GM23248 (cell line): Measurements from ENCODE around the gene MAN1B1. TPM values are rescaled to one million over a fixed set of nuclear protein-coding genes. Genes with fewer than 3 reads are reported as not detected.
A peak's percentile ranks its signal among the peaks of the same experiment; 100 is the strongest.

Experiments used
- DNase-seq: peaks from one replicate; pipeline ENCODE4 v3.0.0-alpha.2; 2015
- H2AFZ ChIP-seq: fragments of 200-600 bp; sonication (generic); 2 replicates; pipeline ENCODE4 v1.6.1; 2016; ENCODE audit warnings: antibody characterized with exemption
- H3F3A ChIP-seq: fragments of 200-600 bp; sonication (generic); 2 replicates; pipeline ENCODE4 v1.6.1; 2016; ENCODE audit warnings: mild to moderate bottlenecking, antibody characterized with exemption, mixed run types; ENCODE audit not compliant: insufficient read depth
- H3K27ac ChIP-seq: fragments of 200-600 bp; sonication (generic); 2 replicates; pipeline ENCODE4 v1.5.1; 2016; ENCODE audit warnings: mild to moderate bottlenecking
- H3K27me3 ChIP-seq: fragments of 200-600 bp; sonication (generic); replicated peaks from 2 replicates; pipeline ENCODE4 v1.6.1; 2016; ENCODE audit warnings: mild to moderate bottlenecking; ENCODE audit not compliant: insufficient read depth
- H3K36me3 ChIP-seq: fragments of 200-600 bp; sonication (generic); 2 replicates; pipeline ENCODE4 v1.6.1; 2016; ENCODE audit warnings: low read depth, mild to moderate bottlenecking
- H3K4me1 ChIP-seq: fragments of 200-600 bp; sonication (generic); 2 replicates; pipeline ENCODE4 v1.6.1; 2016; ENCODE audit warnings: mild to moderate bottlenecking; ENCODE audit not compliant: insufficient read depth
- H3K4me2 ChIP-seq: fragments of 200-600 bp; sonication (generic); one replicate; pipeline ENCODE4 v1.6.1; 2016; ENCODE audit warnings: mild to moderate bottlenecking; ENCODE audit not compliant: unreplicated experiment
- H3K4me3 ChIP-seq: fragments of 200-600 bp; sonication (generic); 2 replicates; pipeline ENCODE4 v1.5.1; 2016; ENCODE audit warnings: mild to moderate bottlenecking
- H3K79me2 ChIP-seq: fragments of 200-600 bp; sonication (generic); 2 replicates; pipeline ENCODE4 v1.6.1; 2016; ENCODE audit warnings: mild to moderate bottlenecking; ENCODE audit not compliant: insufficient read depth
- H3K9ac ChIP-seq: fragments of 200-600 bp; sonication (generic); 2 replicates; pipeline ENCODE4 v1.6.1; 2016; ENCODE audit warnings: mild to moderate bottlenecking
- H3K9me2 ChIP-seq: fragments of 200-600 bp; sonication (generic); 2 replicates; pipeline ENCODE4 v1.6.1; 2016; ENCODE audit warnings: mixed run types, mild to moderate bottlenecking, moderate library complexity; ENCODE audit not compliant: insufficient read depth
- H3K9me3 ChIP-seq: fragments of 200-600 bp; sonication (generic); one replicate; pipeline ENCODE4 v1.6.1; 2017; ENCODE audit warnings: low read depth
- H4K20me1 ChIP-seq: fragments of 200-600 bp; sonication (generic); 2 replicates; pipeline ENCODE4 v1.6.0; 2016; ENCODE audit not compliant: insufficient read depth
- EZH2 ChIP-seq: fragments of 200-600 bp; sonication (generic); IDR thresholded peaks from 2 replicates; pipeline ENCODE4 v1.6.1; 2018; ENCODE audit warnings: antibody characterized with exemption, mild to moderate bottlenecking; ENCODE audit not compliant: insufficient read depth, poor library complexity, severe bottlenecking
- EZH2phosphoT487 ChIP-seq: fragments of 200-600 bp; sonication (generic); IDR thresholded peaks from 2 replicates; pipeline ENCODE4 v1.6.1; 2018; ENCODE audit warnings: antibody characterized with exemption, moderate library complexity, mild to moderate bottlenecking, low read depth; ENCODE audit not compliant: insufficient read depth
- WGBS, 2 experiments: methylation state at CpG; one replicate each; pipeline ENCODE4 v1.1.6; 2015 to 2017; ENCODE audit warnings: low lambda C conversion rate in 2 of 2, low coverage in 1 of 2; ENCODE audit errors: missing lambda C conversion rate in 2 of 2; 5-methylcytosine and 5-hydroxymethylcytosine counted together
- in situ Hi-C: fragments of 300-500 bp; cut with MboI; formaldehyde crosslinking; loops from 2 replicates; pipeline ENCODE4 v1.15.0; 2020
- polyA plus RNA-seq: library from polyadenylated mRNA; unstranded; fragments of >200 nt; fragmentation: Nextera tagmentation; extraction: Ambion mirVana; gene quantifications from 2 replicates; pipeline ENCODE4 v1.2.1, GENCODE V29; 2016
- total RNA-seq: library from RNA; depleted of rRNA; stranded (reverse); fragments of >200 nt; shearing (Covaris generic); gene quantifications from 2 replicates; pipeline ENCODE4 v1.2.3, GENCODE V29; 2014

The MAN1B1 gene
- total and polyA plus RNA-seq, 2 experiments from 2014 or later, result 101 to 136 TPM

DNA sequence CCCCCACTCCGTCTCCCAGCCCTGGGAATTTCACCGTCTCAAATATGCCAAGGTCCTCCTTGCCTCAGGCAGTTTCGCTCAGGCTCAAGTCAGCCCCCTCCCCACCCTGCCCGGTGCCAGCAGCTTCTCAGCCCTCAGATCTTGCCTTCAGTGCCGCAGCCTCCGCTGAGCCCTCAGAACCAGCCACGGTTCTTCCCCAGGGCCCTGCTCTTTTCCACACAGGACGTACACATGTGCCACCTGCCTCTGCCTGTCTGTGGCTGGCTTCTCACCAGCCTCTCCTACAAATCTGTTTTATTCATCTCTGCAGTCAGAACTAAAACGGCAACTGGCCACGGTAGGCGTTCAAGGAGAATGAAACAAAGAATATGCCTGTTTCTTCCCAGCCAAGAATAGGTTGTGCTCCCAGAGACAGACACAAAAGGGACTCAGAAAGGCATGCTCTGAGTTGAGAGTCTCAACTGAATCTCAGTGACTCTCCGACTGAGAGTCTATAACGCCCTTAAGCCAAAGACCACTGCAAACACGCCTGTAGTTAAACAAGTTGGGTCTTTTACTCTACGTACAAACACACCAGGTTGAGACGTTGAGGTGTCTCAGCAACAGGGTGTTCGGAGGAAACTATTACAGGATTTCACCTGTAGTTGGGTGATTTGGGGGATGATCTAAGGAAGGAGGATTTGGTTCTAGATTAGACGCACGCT lies 41.5 kb downstream of the MAN1B1 start:
- peak overlapping the region; percentile 47; the same call in 1 of the 2 replicates for H3K27ac ChIP-seq
- in situ Hi-C loops, result loop anchor here (10.0 kb wide), 1 partner anchor 86 kb away; a partner anchor contains a TSS

GRCh38 chr9:137128862-137129455 lies 42.2 kb downstream of the MAN1B1 start:
- no peaks in the 10 kb centered on the region for H3K36me3 ChIP-seq
- peak overlapping the region; percentile 47 for H3K27ac ChIP-seq
- in situ Hi-C loops, result loop anchor here (10.0 kb wide), 1 partner anchor 86 kb away; a partner anchor contains a TSS

More for the DNA sequence above, 41.5 kb downstream of the MAN1B1 start:
- WGBS, 2 experiments, result 86 to 90% methylated on average over 19 of the region's 19 CpGs
- peak overlapping the region; percentile 88 for H3K4me3 ChIP-seq
- no peaks in the 10 kb centered on the region for H4K20me1 ChIP-seq
- TF ChIP-seq EZH2 (no peak), EZH2phosphoT487 (no peak)
- peak overlapping the region; percentile 85 for H3K4me2 ChIP-seq
- peaks cover 4% of the 10 kb centered on the region; the same call in 1 of the 2 replicates for H3F3A ChIP-seq
- H3K4me1 ChIP-seq, result peaks cover 22% of the 10 kb centered on the region; the same call in 1 of the 2 replicates
- H3K27me3 ChIP-seq, result no peaks in the 10 kb centered on the region
- H3K9ac ChIP-seq, result peak overlapping the region; percentile 88
- no peaks in the 10 kb centered on the region for H3K36me3 ChIP-seq
- no peak for DNase-seq
- no peaks in the 10 kb centered on the region for H3K9me3 ChIP-seq
- no peaks in the 10 kb centered on the region for H3K9me2 ChIP-seq
- peaks cover 54% of the 10 kb centered on the region for H3K79me2 ChIP-seq
- 0 out of 2 replicates have a peak overlapping the region, but pooled peaks have one; percentile 87 for H2AFZ ChIP-seq

DNA sequence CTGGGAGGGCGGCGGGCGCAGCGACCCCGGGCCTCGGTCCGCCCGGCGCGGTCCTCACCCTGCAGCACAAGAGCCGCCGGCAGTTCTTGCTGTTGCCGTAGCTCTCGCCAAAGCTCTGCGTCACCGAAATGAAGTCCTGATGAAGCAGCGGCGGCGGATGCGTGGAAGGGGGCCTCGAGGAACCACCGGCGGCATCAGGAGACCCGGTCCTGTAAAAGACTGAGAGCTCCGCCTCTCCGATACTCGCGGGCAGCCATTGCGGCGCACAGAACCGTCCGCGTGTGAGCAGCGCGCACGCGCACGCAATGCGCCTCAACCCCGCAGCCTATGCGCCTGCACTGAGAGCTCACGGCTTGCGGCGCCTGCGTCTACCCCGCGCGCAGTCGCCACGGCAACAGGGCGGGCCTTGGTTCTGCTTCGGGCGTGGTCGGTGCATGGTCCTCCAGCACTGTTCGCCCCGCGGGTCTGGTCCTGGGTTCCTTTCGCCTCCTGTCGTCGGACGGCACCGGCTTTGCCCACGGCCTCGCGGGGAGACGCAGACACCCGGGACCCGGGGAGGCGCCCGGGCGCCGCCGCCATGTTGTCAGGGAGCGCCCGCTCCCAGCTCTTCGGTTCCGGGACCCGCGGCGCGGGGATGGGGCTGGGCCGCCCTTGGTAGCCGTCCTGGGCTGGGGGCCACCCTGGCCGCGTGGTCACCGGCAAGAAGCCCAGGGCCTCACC lies 42.8 kb downstream of the MAN1B1 start:
- no peaks in the 10 kb centered on the region for H4K20me1 ChIP-seq
- peak overlapping the region; percentile 47 for H3K27ac ChIP-seq
- H3K27me3 ChIP-seq, result no peaks in the 10 kb centered on the region
- peaks cover 5% of the 10 kb centered on the region; the same call in 1 of the 2 replicates for H3F3A ChIP-seq
- peaks cover 47% of the 10 kb centered on the region for H3K79me2 ChIP-seq
- peak; percentile 97 for DNase-seq
- H3K9ac ChIP-seq, result peak overlapping the region; percentile 88
- H2AFZ ChIP-seq, result peak overlapping the region; percentile 87
- H3K4me2 ChIP-seq, result peak overlapping the region; percentile 85
- no peaks in the 10 kb centered on the region for H3K9me3 ChIP-seq
- no peaks in the 10 kb centered on the region for H3K9me2 ChIP-seq
- 1 to 2% methylated on average over 58 to 70 of the region's 86 CpGs for WGBS, 2 experiments
- TF ChIP-seq EZH2phosphoT487 (no peak), EZH2 (no peak)
- peak overlapping the region; percentile 88 for H3K4me3 ChIP-seq
- H3K36me3 ChIP-seq, result no peaks in the 10 kb centered on the region
- peaks cover 22% of the 10 kb centered on the region; the same call in 1 of the 2 replicates for H3K4me1 ChIP-seq
- in situ Hi-C loops, result loop anchor here (10.0 kb wide), 1 partner anchor 85 kb away; a partner anchor contains a TSS

More at GRCh38 chr9:137128862-137129455, 42.2 kb downstream of the MAN1B1 start:
- no peaks in the 10 kb centered on the region for H3K27me3 ChIP-seq
- no peaks in the 10 kb centered on the region for H3K9me2 ChIP-seq
- peak overlapping the region; percentile 88 for H3K9ac ChIP-seq
- DNase-seq, result peak; percentile 63
- H4K20me1 ChIP-seq, result no peaks in the 10 kb centered on the region
- H3F3A ChIP-seq, result peaks cover 5% of the 10 kb centered on the region; the same call in 1 of the 2 replicates
- H2AFZ ChIP-seq, result peak overlapping the region; percentile 87
- peaks cover 54% of the 10 kb centered on the region for H3K79me2 ChIP-seq
- TF ChIP-seq EZH2, result no peak
- TF ChIP-seq EZH2phosphoT487, result no peak
- peak overlapping the region; percentile 88 for H3K4me3 ChIP-seq
- no peaks in the 10 kb centered on the region for H3K9me3 ChIP-seq
- peaks cover 22% of the 10 kb centered on the region; the same call in 1 of the 2 replicates for H3K4me1 ChIP-seq
- WGBS, 2 experiments, result 21 to 22% methylated on average over 29 to 32 of the region's 37 CpGs
- peak overlapping the region; percentile 85 for H3K4me2 ChIP-seq
